Measurements from ENCODE around the gene NOS3.

DNA sequence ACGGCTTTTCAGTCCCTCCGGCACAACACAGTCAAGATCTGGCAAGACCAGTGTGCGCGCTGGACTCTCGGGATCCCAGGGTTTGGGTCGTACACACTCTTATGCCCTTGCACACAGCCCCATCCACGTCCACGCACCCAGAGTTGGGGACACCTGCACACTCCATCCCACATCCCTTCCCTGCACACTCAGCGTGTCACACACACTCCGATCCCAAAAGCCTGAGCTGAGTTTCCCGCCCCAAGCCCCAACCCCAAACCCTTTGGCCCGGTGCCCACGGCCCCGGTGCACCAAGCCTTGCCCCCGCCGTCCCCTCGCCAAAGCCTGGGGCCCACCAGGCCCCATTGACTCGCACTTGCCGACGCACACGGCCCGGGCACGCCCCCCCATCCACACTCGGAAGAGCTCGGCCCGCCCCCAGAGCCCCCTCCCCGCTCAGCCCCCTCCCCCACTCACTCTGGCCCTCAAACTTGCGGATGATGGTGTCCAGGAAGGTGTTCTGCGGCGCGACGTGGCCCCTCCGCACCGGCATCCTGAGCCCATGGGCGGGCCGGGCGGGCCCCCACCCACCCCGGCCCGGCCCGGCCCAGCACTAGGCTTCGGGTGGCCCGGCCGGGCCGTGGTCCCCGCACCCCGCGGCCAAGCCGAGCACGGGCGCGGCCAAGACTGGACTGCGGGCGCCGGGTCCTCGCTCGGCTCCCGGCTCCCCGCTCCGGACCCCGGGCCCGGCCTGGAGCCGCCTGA, 13.3 kb upstream of the NOS3 start:
- TF ChIP-seq, protein P1, sequence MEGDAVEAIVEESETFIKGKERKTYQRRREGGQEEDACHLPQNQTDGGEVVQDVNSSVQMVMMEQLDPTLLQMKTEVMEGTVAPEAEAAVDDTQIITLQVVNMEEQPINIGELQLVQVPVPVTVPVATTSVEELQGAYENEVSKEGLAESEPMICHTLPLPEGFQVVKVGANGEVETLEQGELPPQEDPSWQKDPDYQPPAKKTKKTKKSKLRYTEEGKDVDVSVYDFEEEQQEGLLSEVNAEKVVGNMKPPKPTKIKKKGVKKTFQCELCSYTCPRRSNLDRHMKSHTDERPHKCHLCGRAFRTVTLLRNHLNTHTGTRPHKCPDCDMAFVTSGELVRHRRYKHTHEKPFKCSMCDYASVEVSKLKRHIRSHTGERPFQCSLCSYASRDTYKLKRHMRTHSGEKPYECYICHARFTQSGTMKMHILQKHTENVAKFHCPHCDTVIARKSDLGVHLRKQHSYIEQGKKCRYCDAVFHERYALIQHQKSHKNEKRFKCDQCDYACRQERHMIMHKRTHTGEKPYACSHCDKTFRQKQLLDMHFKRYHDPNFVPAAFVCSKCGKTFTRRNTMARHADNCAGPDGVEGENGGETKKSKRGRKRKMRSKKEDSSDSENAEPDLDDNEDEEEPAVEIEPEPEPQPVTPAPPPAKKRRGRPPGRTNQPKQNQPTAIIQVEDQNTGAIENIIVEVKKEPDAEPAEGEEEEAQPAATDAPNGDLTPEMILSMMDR (IDR thresholded peaks at IDR 0.05) = no peak
- no peak for TF ChIP-seq POLR2A (IDR thresholded peaks at IDR 0.05)

Measured in esophagus squamous epithelium (tissue), 4 donors.